Middle frontal gyrus (tissue), 1 donor: ENCODE measurements around the gene ANKFN1.
"Not testable (repeated sequence)": the region's sequence is repeated elsewhere in the genome, so short reads cannot be mapped to it uniquely, and the experiment has no call there.

ENCODE experiments used
- DNase-seq: peaks from one replicate; pipeline ENCODE4 v3.0.0-alpha.2; 2015; ENCODE audit warnings: low spot score; ENCODE audit errors: extremely low spot score

ANKFN1 gene

DNA sequence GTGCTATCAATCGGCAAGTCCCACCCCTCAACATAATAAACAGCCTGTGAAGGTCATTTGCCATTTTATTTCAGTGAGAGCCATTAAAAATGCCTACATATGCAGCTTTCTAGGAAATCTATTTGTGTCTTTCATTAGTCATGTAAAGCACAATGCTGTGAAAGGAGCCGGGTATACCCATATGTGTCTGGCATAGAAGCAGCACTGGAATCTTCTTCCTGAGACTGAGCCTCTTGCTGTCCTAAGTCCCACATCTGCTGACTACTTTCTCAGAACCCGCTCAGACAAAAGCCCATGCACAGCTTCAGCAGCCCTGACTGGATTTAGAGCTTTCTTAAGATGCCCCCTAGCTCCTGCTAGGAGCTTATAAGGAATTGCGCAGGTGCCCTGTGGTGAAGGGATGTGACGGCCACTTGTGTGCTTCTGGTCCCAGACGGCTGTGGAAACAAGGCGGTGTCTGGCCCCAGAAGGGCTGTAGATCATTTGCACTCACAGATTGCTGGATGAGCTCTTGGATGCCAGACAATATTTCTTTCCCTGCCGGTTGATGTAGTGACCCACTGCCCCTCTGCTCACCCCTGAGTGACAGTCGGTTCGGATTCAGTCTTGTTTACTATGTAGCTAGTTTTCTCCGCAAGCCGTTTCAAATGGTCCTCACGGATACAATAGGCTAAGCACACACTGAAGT is 172.2 kb downstream of the ANKFN1 start:
- DNase-seq: no peak

DNA sequence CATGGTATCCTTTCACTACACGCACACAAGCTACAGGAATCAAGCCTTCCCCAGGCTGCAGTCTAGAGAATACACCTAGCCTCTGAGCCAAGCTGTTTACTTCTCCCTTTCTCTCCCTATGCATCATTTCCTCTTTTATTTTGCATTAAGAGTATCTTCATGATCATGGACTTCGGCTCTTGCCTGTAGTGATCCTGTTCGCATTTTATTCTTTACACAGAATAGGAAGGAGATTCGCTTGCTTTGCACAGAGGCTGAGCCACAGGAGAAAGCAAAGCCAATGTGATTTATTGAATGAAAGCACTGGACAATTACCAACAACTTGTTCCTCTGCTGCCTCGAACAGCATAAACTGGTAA is 172.7 kb downstream of the ANKFN1 start:
- DNase-seq: no peak

DNA sequence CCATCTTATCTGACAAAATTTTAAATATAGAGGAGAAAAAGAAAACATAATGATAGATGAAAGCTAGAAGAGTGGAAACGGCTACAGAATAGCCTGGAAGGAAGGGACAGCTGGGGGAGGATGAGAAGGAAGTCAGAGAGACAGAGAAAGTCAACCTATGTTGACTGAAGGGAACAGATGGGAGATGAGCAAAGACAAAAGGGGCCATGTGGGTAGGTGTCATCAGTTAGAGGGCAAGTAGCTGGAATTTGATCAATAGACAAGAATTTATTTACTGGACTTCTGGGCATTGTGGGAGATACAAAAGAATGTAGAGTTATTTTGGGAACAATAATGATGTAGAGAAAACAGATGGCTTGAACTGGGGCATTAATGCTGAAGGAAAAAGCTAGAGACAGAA is 194.4 kb downstream of the ANKFN1 start:
- DNase-seq: no peak

DNA sequence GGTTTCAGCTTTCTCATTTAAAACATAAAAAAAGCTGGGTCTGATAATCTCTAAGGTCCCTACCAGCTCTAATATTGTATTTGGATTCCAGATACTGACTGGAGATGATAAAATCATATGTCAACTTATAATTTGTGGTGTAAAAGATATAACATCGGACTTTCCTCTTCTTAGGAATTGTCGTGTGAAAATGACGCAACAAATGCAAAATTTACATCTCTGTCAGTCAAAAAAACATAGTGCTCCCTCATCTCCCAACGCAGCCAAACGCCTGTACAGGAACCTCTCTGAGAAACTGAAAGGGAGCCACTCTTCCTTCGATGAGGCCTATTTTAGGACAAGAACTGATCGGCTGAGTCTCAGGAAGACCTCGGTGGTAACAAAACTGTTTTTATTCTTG is 197.3 kb downstream of the ANKFN1 start:
- DNase-seq: no peak

DNA sequence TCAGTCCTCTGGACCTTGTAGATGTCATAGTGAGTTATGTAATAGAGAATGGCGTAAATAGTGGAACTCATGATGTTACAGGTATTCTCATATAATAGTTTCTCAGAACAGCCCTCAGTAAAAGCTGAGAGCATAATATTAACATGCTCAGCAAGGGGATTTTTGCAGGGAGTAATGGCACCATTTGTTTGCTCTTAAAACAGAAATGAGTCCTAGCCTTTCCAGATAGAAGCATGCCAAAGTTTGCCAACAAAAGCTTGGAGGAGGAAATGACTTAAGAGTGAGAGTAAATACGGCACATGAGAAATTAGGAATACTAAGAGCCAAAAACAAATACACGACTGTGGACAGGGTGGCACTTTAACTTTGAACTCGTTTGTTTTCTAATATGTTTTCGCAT is 198.4 kb downstream of the ANKFN1 start:
- no peak for DNase-seq

- DNase-seq: no peak
These were observed 205.4 kb downstream of the ANKFN1 start for GRCh38 chr17:56358651-56359050.

- no peak for DNase-seq
These were observed 206.2 kb downstream of the ANKFN1 start for GRCh38 chr17:56359518-56359917.

DNA sequence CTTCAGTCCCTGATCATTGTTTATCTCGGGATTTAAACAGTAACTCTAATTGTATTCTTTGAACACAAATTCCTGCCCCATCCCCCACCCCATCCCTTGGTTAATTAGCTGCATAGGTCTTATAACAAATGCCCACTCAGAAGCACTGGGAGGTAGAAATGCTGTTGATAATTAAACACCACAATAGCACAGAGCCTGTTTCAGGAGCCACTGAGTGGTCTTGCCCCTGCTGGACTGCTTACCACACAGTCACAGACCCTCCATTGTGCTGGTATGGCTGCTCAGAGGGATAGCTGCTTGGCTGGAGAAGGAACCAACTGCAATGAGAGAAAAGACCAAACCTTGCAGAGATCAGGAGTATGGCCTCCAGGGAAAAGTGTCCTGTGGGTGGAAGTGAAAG is 214.1 kb downstream of the ANKFN1 start:
- DNase-seq: no peak

DNA sequence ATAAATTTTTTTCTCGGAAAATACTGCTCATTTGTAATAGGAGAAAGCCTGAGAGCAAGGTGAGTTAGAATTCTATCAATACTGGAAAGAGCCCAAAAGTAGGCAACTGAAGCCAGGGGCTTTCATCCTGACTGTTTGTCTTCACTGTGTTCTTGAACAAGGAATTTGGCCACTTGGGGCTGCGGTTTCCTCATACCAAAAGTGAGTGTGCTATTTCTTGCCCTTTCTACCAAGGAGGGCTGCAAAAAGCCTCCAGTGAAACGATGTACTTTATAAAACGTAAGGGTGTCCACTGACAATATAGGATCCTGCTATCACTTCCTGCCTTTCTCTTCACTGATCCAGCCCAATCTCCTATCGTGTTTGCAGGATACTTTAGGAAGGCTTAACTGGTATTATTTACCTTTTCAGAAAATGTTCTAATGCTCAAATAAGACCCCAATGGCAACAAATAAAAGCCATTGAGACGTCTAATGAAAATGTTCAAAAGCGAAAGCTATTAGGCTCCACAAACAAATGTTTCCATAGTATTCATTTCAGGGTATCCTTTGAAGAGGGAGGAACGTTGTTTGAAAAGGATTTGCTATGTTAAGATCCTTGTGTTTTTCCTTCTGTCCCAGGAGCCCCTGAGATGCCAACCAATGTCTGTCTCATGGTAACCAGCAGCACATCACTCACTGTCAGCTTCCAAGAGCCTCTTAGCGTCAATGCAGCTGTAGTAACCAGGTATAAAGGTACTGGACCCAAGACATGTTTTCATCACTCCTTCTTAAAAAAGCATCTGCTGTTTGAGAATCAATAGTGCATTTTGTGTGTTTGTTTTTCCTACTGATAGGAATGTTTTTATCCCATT is 220.9 kb downstream of the ANKFN1 start:
- DNase-seq: no peak

GRCh38 chr17:56389356-56389755 is 236.1 kb downstream of the ANKFN1 start:
- no peak for DNase-seq

- no peak for DNase-seq
These were observed 239.0 kb downstream of the ANKFN1 start for GRCh38 chr17:56392321-56392720.

DNA sequence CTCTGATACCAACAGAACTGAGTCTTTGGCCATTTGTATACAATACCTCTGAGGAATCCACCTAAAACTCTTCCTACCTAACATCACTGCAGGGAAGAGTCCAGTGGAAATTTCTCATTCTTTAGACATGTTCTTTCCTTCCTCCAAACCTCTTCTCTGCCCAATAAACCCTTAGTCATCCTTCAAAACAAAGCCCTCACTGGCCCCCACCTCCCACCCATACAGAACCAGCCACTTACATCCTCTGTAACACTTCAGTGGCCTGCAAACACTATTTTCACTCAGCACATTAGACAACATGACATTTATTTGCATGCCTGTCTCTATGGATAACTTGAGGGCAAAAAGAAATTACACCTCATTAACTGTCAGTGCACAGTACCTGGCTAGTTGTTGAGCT is 239.9 kb downstream of the ANKFN1 start:
- DNase-seq: no peak

- DNase-seq: no peak
These were observed 242.5 kb downstream of the ANKFN1 start for GRCh38 chr17:56395787-56396186.

- no peak for DNase-seq
These were observed 253.8 kb downstream of the ANKFN1 start for GRCh38 chr17:56407086-56407485.

DNA sequence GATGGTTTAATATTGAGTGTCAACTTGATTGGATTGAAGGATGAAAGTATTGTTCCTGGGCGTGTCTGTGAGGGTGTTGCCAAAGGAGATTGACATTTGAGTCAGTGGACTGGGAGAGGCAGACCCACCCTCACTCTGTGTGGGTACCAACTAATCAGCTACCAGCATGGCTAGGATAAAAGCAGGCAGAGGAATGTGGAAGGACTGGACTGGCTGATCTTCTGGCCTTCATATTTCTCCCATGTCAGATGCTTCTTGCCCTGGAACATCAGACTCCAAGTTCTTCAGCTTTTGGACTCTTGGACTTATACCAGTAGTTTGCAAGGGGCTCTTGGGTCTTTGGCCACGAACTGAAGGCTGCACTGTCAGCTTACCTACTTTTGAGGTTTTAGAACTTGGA is 259.1 kb downstream of the ANKFN1 start:
- not testable (repeated sequence) for DNase-seq

DNA sequence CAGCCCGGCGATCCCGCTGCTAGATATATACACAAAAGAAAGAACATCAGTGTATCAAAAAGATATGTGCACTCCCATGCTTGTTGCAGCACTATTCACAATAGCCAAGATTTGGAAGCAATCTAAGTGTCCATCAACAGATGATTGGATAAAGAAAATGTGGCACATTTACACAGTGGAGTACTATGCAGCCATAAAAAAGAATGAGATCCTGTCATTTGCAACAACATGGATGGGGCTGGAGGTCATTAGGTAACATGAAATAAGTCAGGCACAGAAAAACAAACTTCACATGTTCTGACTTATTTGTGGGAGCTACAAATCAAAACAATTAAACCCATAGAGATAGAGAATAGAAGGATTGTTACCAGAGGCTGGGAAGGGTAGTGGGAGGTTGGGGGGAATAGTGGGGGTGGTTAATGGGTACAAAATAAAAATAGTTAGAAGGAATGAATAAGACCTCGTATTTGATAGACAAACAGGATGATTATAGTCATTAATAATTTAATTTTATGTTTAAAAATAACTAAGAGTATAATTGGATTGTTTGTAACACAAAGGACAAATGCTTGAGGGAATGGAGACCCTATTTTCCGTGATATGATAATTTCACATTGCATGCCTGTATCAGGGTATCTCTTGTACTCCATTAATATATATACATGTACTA is 263.5 kb downstream of the ANKFN1 start:
- no peak for DNase-seq

DNA sequence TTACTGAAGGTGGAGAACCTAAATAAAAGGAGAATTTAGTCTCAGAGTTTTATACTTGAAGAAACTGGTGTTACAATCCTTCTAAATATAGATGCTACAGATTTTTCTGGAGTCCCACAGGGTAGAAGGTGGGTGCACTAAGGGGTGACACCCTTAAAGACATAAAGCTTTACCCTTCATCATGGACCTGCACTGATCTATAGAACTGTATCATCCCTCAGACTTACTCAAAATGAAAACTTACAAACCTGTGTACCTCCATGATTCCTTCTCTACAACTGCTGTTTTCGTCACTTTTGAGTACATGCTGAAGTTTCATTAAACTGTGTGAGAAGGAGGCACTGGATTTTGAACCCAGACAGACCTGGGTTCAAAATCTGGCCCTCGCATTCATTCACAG is 270.7 kb downstream of the ANKFN1 start:
- no peak for DNase-seq

DNA sequence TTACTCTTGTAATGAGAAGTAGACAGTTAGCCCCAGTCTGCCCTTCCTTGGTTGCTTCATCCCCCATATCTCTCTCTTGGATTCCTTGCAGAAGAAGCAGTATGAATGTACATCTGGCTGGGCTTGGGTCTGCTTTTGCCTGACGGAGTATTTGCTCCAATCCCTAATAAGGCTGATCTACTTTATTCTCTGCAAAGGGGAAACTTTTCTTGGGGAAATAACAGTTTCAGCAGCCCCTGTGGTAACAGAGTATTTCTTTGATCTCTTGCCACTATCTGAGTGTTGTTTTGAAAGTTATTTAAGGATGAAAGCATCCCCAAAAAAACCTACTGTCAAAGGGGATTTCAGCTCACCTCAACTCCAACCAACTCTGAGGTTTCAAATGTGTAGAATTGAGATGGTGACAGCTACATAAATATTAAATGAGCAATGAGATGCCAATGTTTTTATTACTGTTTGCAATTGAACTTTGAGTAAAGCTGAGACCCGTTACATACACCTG is 271.3 kb downstream of the ANKFN1 start:
- no peak for DNase-seq

DNA sequence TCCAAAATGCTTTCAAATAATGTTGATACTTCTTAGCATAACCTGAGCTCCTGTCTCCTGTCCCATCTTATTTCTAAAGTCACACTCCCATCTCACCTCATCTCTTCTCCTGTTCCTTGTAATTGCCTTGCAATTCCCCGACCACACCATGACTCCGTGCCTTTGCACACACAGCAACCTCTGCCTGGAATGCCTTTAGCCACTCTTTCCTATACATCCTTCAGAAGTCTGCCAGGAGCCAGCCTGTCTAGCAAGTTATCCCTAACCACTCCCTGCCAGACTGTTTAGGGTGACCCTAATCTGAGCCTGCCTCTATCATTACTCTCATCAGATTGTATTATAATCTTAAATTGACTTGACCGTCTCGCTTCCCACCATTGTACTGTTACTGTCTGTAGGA is 272.2 kb downstream of the ANKFN1 start:
- no peak for DNase-seq

DNA sequence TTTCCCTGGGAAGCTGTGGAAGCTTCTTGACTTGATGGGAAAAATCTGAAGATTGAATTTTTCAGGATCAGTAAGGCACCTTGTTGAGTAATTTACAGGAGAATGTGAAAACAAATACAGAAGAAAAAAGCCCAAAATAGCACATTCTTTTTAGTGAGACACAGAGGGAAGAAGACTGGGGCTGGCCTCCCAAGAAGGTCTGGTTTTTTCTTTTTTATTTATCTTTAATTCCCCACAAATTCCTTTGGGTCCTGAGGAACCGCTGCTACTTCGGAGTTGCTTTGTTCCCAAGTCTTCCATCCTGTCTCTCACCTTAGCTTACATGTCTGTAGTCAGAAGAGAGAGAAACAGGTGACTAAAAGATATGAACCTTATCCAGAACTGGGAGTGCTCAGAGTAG is 273.6 kb downstream of the ANKFN1 start:
- no peak for DNase-seq

DNA sequence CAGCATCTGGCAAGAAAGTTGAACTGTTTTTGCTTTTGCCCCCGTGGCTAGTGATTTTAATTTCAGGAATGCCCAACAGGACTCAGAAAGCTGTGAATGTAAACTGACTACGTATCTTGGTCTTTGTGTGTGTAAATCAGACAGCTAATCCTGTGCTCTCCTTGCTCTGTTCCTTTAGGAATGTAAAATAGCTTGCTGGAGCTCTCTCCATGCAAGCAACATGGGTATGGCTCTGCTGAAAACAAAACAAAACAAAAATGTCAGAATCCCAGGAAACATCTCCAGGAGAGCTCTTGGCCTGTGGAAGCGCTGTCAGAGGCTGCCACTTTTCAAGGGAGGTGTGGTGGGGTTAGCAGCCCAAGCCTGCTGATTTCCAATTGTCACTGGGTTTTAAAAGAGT is 278.5 kb downstream of the ANKFN1 start:
- no peak for DNase-seq

- DNase-seq: no peak
These were observed 279.2 kb downstream of the ANKFN1 start for GRCh38 chr17:56432443-56432842.
